GM19043 (cell line): ENCODE data around the gene NTM.
"Not testable (repeated sequence)": the region's sequence is repeated elsewhere in the genome, so short reads cannot be mapped to it uniquely, and the experiment has no call there.

Experiments
- ATAC-seq: cut with Tn5 transposase; IDR thresholded peaks from one replicate; pipeline ENCODE4 v1.9.1; 2021; ENCODE audit warnings: low read depth; ENCODE audit not compliant: unreplicated experiment

The NTM gene

DNA sequence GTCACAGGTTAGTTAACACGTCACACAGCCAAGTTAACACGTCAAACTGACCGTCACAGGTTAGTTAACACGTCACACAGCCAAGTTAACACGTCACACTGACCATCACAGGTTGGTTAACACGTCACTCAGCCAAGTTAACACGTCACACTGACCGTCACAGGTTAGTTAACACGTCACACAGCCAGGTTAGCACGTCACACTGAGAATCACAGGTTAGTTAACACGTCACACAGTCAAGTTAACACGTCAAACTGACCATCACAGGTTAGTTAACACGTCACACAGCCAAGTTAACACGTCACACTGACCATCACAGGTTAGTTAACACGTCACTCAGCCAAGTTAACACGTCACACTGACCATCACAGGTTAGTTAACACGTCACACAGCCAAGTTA is 700.5 kb downstream of the NTM start:
- ATAC-seq: not testable (repeated sequence)

DNA sequence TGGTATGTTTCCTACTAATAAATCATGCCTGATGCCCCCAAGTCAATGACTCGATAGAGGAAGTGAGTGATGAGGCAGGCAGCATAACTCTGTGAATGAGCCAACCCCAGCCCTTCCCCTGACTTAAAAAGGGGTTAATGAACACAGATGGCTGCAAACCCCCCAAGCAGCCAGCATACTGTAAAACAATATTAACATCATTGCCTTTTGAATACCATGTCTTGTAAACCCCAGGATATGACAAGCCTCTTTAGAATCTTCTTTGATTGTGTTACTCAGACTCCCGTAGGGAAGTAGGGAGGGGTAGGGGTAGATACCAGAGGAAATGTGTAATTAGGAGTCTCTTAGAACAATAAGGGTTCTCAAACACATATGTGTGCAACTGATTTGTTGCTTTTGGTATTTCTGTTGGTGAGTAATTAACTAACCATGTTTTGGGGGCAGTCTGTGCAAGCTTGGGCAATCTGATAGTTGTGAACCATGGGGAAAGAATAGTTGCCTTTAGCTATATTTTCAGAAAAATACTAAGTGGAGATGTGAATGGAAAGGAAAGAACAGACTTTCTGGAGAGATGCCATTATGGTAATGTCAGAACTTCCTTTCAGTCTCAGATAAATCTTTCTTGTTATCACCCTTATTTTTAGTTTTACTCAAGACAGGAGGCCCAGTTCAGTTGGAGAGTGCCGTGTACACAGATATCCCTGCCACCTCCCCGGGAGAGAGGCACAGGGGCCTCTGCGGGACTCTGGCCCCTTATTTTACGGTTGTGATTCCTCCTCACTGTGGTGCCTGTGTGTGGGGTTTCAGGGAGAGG is 701.8 kb downstream of the NTM start:
- ATAC-seq: no peak

- no peak for ATAC-seq
Measured at GRCh38 chr11:132072858-132073211, 702.4 kb downstream of the NTM start.

DNA sequence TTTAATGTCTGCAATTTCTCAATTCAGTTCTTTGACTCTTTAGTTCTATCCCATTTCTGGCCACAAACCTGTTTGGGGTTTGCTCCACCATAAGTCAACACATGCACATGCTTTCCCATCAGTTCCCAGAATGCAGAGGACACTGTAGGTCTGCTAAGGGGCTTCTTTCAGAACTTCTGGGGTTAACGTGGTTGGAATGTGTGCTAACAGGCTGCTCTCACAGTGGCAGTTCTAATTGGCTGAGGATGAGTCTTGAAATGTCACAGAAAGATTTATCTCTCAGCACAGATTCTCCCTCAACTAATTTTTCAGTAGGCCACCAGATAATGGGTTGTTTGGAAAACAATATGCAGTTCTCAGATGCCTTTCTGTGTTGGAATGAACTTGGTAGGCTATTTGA is 703.4 kb downstream of the NTM start:
- no peak for ATAC-seq

GRCh38 chr11:132075447-132075846 is 705.0 kb downstream of the NTM start:
- no peak for ATAC-seq

DNA sequence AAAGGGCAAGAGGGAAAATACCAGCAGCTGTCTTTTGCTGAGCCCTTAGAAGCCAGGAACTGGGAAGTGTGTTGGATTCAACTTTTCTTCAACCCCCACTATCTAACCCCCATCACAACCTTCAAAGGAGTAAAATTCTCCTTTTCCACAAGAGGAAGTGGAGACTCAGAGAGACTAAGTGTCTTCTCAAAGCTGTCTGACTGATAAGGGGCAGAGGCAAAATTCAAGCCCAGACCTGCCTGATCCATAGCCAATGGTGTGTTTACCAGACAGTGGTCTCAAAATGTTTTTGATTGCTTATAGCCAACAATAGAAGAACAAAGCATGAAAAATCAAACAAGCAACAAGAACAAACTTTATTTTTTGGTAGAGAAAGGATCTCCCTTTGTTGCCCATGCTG is 707.0 kb downstream of the NTM start:
- ATAC-seq: no peak

DNA sequence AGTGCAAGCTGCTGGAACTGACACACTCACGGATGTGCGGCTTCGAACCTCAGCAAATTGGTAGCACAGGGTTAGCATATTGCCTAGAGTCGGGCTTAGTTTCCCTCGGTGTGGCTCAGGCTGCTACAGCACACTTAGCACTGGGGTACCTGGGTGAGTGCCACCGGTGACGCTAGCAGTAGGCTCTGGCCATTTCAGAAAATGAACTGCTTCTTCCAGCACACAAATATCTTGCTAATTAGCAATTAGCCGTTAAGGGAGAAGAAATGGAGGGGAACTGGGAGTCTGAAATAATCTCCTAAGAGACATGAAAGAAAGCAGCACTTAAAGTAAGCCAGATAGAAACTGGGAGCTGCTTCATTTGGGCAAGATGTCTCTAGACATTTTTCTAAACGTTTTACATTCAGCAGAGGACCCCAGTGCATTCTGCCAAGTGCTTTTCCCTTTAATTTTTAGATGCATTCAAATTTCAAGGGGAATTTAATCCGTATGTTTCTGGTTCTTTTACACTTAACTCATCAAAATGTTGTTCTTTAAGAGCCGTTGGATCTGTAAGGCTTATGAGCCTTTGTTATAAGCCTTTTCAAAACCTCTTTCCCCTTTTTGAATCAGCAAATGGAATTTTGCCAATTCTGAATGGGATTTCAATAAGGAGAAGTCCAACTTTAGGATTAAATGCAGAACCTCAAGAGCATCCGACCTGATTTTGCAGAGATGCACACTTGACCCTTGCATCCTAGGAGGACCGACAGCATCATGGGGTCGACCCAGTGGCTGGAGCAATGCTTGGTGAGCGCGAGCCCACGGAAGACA is 708.1 kb downstream of the NTM start:
- ATAC-seq: no peak

- ATAC-seq: no peak
Measured at GRCh38 chr11:132080127-132080526, 709.7 kb downstream of the NTM start.

GRCh38 chr11:132082566-132082965 is 712.2 kb downstream of the NTM start:
- no peak for ATAC-seq

DNA sequence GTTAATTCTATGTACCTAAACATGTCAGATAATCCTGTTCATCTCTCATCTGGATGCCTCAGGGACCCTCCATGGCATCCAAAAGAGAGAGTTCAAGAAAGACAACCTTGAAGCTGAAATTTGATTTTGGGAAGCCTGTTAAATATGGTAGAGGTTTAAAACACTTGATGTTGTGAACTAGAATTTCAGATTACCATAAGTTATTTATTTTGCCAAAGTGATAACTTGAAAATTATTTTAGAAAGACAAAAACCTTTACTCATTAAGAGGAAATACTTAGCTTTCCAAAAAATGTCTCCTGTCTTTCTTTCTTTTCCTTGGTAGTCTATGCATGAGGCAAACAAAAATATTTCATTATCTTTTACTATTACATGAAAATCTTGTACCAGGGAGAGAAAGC is 714.0 kb downstream of the NTM start:
- no peak for ATAC-seq

DNA sequence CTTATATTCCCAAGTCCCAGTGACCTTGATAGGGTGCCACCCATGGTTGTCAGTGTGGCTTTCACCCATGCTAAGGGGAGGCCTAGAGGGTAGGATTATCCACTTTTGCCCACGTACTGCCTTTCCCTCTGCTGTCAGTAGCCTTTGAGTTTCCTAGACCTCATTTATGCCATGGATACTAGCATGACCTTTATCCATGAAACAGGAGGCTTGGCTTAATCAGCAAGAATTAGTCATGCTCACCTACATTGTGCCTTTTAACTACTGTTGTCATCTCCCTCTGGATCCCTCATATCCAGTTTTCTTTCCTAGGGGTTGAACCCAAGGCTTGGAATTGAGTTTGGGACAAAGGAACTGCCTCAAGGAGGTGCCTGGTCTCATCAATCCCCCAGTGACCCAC is 716.7 kb downstream of the NTM start:
- no peak for ATAC-seq

DNA sequence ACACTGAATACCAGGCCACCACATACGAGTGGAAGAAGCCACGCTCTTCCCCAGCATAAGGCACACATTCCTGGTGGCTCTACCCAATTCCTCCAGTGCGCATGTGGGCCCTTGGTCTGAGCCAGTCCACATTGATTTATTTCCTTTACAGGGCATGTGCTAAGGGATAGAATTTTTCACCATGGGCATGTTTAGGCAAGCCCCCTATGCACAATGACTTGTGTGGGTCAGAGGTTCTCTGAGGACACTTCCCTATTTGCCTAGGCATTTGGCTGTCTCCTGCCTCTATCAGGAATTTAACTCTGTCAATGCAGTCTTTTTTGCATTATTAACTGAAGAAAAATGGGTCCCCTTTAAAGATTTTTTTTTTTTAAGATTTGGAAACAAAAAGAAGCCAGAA is 718.1 kb downstream of the NTM start:
- ATAC-seq: no peak

DNA sequence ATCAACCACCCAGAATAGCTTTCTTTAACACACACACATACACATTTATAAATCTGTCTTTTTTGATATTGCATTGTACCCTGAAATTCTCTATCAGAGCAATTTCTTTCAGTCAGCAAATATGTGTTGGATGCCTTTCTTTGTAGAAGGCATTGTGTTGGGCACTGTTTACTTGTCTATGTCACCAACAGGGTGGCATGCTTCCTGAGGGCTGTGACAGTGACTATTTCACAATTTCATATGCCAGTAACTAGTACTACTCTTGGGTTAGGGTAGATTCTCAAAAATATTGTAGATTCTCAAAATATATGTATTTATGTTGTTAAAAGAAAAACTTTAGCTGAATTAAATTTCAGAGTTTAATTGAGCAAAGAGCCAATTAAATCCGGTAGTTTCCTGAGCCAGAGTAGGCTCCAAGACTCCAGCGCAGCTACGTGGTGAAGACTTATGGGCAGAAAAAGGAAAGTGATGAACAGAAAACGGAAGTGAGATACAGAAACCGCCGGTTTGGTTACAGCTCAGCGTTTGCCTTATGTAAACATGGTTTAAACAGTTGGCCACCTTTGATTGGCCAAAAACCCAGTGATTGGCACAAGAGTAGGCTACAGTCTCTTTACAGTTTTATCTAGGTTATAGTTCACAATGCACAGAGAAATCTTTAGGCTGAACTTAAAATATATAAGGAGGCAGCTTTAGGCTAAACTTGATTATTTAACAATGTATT is 723.3 kb downstream of the NTM start:
- ATAC-seq: no peak

GRCh38 chr11:132094598-132094997 is 724.2 kb downstream of the NTM start:
- no peak for ATAC-seq

GRCh38 chr11:132095230-132096131 is 725.1 kb downstream of the NTM start:
- no peak for ATAC-seq

GRCh38 chr11:132096132-132096825 is 725.9 kb downstream of the NTM start:
- no peak for ATAC-seq

DNA sequence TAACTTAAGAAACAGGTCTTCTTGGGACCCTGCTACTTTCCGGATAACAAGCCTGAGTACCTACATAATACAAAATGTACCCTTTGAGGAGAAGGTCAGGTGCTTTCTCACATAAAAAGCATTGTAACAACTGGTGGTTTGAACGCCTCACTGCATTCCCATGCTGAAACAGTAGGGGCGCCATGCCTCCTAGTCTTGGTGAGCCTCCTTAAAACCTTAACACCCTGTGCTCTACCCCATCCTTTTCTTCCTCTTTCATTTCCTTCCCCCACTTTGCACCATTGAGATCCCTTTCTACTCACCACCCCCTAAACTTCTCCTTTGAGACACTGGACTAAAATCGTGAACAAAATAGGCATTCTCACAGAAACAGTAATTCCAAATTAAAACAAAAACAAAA is 729.3 kb downstream of the NTM start:
- peak; percentile 57 for ATAC-seq

GRCh38 chr11:132100583-132100982 is 730.2 kb downstream of the NTM start:
- no peak for ATAC-seq

DNA sequence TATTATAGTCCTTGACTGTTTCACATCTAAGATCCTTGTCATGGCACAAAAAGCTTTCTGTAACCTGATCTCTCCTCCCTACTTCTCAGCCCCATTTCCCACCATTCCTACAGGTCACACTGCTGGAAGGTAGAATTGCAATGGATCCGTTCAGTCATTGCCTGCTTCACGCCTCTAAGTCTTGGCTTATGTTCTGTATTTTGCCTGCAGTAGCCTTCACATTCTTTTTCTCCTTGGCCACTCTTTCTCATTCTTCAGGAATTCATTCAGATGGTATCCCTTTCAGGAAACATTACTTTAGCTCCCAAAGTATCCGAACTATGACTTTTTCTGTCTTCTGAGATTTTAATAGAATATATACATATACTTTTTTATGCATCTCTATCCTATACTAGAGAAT is 731.5 kb downstream of the NTM start:
- ATAC-seq: no peak

DNA sequence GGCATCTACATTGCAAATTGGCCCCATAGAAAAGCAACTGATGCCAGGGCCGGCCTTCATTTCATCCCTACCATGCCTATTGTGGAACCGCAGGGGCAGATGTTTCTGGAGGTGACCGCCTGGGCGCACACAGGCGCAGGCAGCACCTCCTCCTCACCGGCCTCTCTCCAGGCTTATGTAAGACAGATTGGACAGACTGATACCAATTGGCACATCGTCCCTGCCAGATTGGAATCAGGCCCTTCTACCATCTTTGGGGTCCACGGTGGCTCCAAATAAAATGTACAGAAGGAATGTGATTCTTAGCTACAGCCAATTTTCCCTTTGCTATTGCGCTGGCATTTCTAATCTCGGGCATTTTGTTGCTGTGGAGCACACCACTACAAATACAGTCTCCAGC is 732.6 kb downstream of the NTM start:
- ATAC-seq: no peak
